HCT116 (cell line): Measurements from ENCODE around the gene MYL12B. TPM values are rescaled to one million over a fixed set of nuclear protein-coding genes. Genes with fewer than 3 reads are reported as not detected.
A peak's percentile ranks its signal among the peaks of the same experiment; 100 is the strongest.

Experiments used
- ATAC-seq: fragments of 200-7000 bp; cut with Tn5 transposase; 2 replicates; pipeline ENCODE4 v1.9.1; 2020; ENCODE audit warnings: mild to moderate bottlenecking, moderate library complexity
- BruUV-seq: library from RNA; stranded (reverse); fragments of 400-500 nt; replicated peaks from 2 replicates; lab custom pipeline; 2021; lab: Mats Ljungman, UMichigan
- CTCF ChIA-PET: fragments of 300-600 bp; sonication (Branson Sonifier 250); formaldehyde crosslinking; loops from one replicate; lab custom pipeline; 2021; ENCODE audit warnings: antibody characterized with exemption; lab: Charles Lee
- POLR2A ChIA-PET: fragments of 300-600, 350-600 bp; sonication (Branson Sonifier 250); formaldehyde crosslinking; loops from one replicate; lab custom pipeline; 2021; ENCODE audit warnings: antibody characterized with exemption; lab: Charles Lee
- RAD21 ChIA-PET, 2 experiments: fragments of 300-600 bp; sonication (Branson Sonifier 250); formaldehyde crosslinking; loops; one replicate each; lab custom pipeline; 2023; ENCODE audit warnings: low total read pairs in 2 of 2; ENCODE audit not compliant: uncharacterized antibody in 2 of 2, unreplicated experiment in 2 of 2, low non-redundant PET in 1 of 2; lab: Charles Lee
- DNase-seq: peaks from one replicate; pipeline ENCODE4 v3.0.0-alpha.2; 2010; ENCODE audit warnings: low read depth, low spot score
- H2AFZ ChIP-seq: fragments of 200-600 bp; shearing (Covaris generic), sonication (generic); 2 replicates; pipeline ENCODE4 v1.6.1; 2017; ENCODE audit warnings: low read depth, mixed run types, mixed read lengths, antibody characterized with exemption, low read length; ENCODE audit not compliant: poor library complexity, severe bottlenecking
- H3K27ac ChIP-seq: 2 replicates; pipeline ENCODE4 v1.5.1; 2012; ENCODE audit warnings: low read depth, low read length
- H3K27me3 ChIP-seq: fragments of 200-600 bp; sonication (generic); 2 replicates; pipeline ENCODE4 v1.6.1; 2016; ENCODE audit warnings: mixed run types, low read length, mixed read lengths; ENCODE audit not compliant: insufficient read depth
- H3K36me3 ChIP-seq, 2 experiments: fragments of 200-500 bp in 1 of 2; fragments of 200-600 bp in 1 of 2; sonication (Bioruptor generic) in 1 of 2; sonication (generic) in 1 of 2; 2 replicates each; pipeline versions ENCODE4 v1.5.1 to v1.6.1; 2014 to 2016; ENCODE audit warnings: low read length in 2 of 2, inconsistent platforms in 1 of 2, mixed read lengths in 1 of 2, mixed run types in 1 of 2; ENCODE audit not compliant: insufficient read depth in 2 of 2, control insufficient read depth in 1 of 2
- H3K4me1 ChIP-seq, 2 experiments: fragments of 200-600 bp in 1 of 2; sonication (generic) in 1 of 2; 2 replicates each; pipeline versions ENCODE4 v1.5.1 to v1.6.1; 2012 to 2017; ENCODE audit warnings: low read length in 2 of 2, inconsistent platforms in 1 of 2, mild to moderate bottlenecking in 1 of 2, mixed read lengths in 1 of 2, mixed run types in 1 of 2, moderate library complexity in 1 of 2; ENCODE audit not compliant: insufficient read depth in 2 of 2, control insufficient read depth in 1 of 2
- H3K4me2 ChIP-seq: fragments of 200-600 bp; sonication (generic); 2 replicates; pipeline ENCODE4 v1.6.1; 2017; ENCODE audit warnings: mixed run types, low read length, mixed read lengths
- H3K4me3 ChIP-seq, 2 experiments: fragments of 200-600 bp in 1 of 2; sonication (generic) in 1 of 2; replicated peaks in 1 of 2; 2 replicates each; pipeline ENCODE4 v1.5.1; 2011 to 2016; ENCODE audit warnings: low read length in 2 of 2, control low read depth in 1 of 2, low read depth in 1 of 2, mild to moderate bottlenecking in 1 of 2, mixed read lengths in 1 of 2, mixed run types in 1 of 2
- H3K79me2 ChIP-seq: fragments of 200-600 bp; sonication (generic); 2 replicates; pipeline ENCODE4 v1.6.1; 2017; ENCODE audit warnings: mild to moderate bottlenecking, mixed run types, low read length, moderate library complexity, mixed read lengths; ENCODE audit not compliant: insufficient read depth
- H3K9ac ChIP-seq: fragments of 200-600 bp; sonication (generic); 2 replicates; pipeline ENCODE4 v1.6.1; 2016; ENCODE audit warnings: low read length, mixed read lengths
- H3K9me2 ChIP-seq: fragments of 200-600 bp; sonication (generic), shearing (Covaris generic); 2 replicates; pipeline ENCODE4 v1.6.1; 2017; ENCODE audit warnings: mixed run types, mild to moderate bottlenecking, moderate library complexity; ENCODE audit not compliant: insufficient read depth
- H3K9me3 ChIP-seq, 2 experiments: fragments of 200-500 bp in 1 of 2; fragments of 200-600 bp in 1 of 2; sonication (Bioruptor generic) in 1 of 2; sonication (generic) in 1 of 2; 2 replicates each; pipeline ENCODE4 v1.6.1; 2014 to 2017; ENCODE audit warnings: low read length in 2 of 2, mixed read lengths in 2 of 2, inconsistent platforms in 1 of 2, low read depth in 1 of 2, mild to moderate bottlenecking in 1 of 2, mixed run types in 1 of 2, moderate library complexity in 1 of 2; ENCODE audit not compliant: control insufficient read depth in 1 of 2, insufficient read depth in 1 of 2
- H4K20me1 ChIP-seq: fragments of 200-600 bp; sonication (generic), shearing (Covaris generic); 2 replicates; pipeline ENCODE4 v1.6.1; 2017; ENCODE audit warnings: mixed run types, mild to moderate bottlenecking, moderate library complexity; ENCODE audit not compliant: insufficient read depth
- CBX3 ChIP-seq: IDR thresholded peaks from 2 replicates; pipeline ENCODE4 v1.6.1; 2012; ENCODE audit warnings: low read depth
- CEBPB ChIP-seq: IDR thresholded peaks from 2 replicates; pipeline ENCODE4 v1.6.1; 2012; ENCODE audit warnings: low read depth
- EGR1 ChIP-seq: IDR thresholded peaks from 2 replicates; pipeline ENCODE4 v1.6.1; 2012; ENCODE audit warnings: low read depth
- EZH2 ChIP-seq: fragments of 200-600 bp; sonication (generic); IDR thresholded peaks from 2 replicates; pipeline ENCODE4 v1.6.1; 2017; ENCODE audit warnings: antibody characterized with exemption, mixed run types
- EZH2phosphoT487 ChIP-seq: fragments of 200-600 bp; IDR thresholded peaks from 2 replicates; pipeline ENCODE4 v1.6.1; 2018; ENCODE audit warnings: antibody characterized with exemption, borderline replicate concordance
- FOSL1 ChIP-seq: IDR thresholded peaks from 2 replicates; pipeline ENCODE4 v1.6.1; 2012; ENCODE audit warnings: low read depth
- JUND ChIP-seq: IDR thresholded peaks from 2 replicates; pipeline ENCODE4 v1.6.1; 2012
- POLR2AphosphoS5 ChIP-seq: IDR thresholded peaks from 2 replicates; pipeline ENCODE4 v1.6.1; 2011; ENCODE audit warnings: mild to moderate bottlenecking, low read depth, low read length, moderate library complexity
- RAD21 ChIP-seq: IDR thresholded peaks from 2 replicates; pipeline ENCODE4 v1.6.1; 2012; ENCODE audit warnings: low read depth, mild to moderate bottlenecking
- SIN3A ChIP-seq: IDR thresholded peaks from 2 replicates; pipeline ENCODE4 v1.6.1; 2012; ENCODE audit warnings: low read depth
- SP1 ChIP-seq: IDR thresholded peaks from 2 replicates; pipeline ENCODE4 v1.6.1; 2012; ENCODE audit warnings: low read depth
- SRF ChIP-seq: IDR thresholded peaks from 2 replicates; pipeline ENCODE4 v1.6.1; 2012; ENCODE audit warnings: low read depth
- TCF7L2 ChIP-seq: IDR thresholded peaks from 2 replicates; pipeline ENCODE4 v1.7.0; 2011; ENCODE audit warnings: borderline replicate concordance, inconsistent platforms; ENCODE audit not compliant: insufficient read depth, insufficient read length; ENCODE audit errors: extremely low read depth
- ZFX ChIP-seq: fragments of 450-650 bp; IDR thresholded peaks from 2 replicates; pipeline ENCODE4 v1.6.1; 2017
- intact Hi-C: fragments of 100-400 bp; cut with micrococcal nuclease; formaldehyde crosslinking; loops from 2 replicates; pipeline ENCODE4 v1.10.0; 2022
- total RNA-seq: library from RNA; stranded (reverse); gene quantifications from one replicate; pipeline ENCODE4 v1.2.1, GENCODE V29; 2021; ENCODE audit not compliant: unreplicated experiment
- TF ChIP-seq, protein P1 (sequence below), 3 experiments: fragments of 200-600 bp in 1 of 3; sonication (generic) in 1 of 3; IDR thresholded peaks in 2 of 3; conservative IDR thresholded peaks in 1 of 3; 2 replicates each; pipeline ENCODE4 v1.5.1; 2012 to 2017; ENCODE audit warnings: low read depth in 2 of 3, low read length in 2 of 3, antibody characterized with exemption in 1 of 3, borderline replicate concordance in 1 of 3, control low read depth in 1 of 3, mild to moderate bottlenecking in 1 of 3, mixed read lengths in 1 of 3, mixed run types in 1 of 3, moderate library complexity in 1 of 3; ENCODE audit not compliant: insufficient read depth in 1 of 3
- TF ChIP-seq, protein P2 (sequence below): IDR thresholded peaks from 2 replicates; pipeline ENCODE4 v1.6.1; 2012
- TF ChIP-seq, protein P3 (sequence below): IDR thresholded peaks from 2 replicates; pipeline ENCODE4 v1.6.1; 2012; ENCODE audit warnings: low read depth
- TF ChIP-seq, protein P4 (sequence below): IDR thresholded peaks from 2 replicates; pipeline ENCODE4 v1.6.1; 2012

The MYL12B gene
- total RNA-seq, 1 experiment from 2014 or later = 403 TPM

DNA sequence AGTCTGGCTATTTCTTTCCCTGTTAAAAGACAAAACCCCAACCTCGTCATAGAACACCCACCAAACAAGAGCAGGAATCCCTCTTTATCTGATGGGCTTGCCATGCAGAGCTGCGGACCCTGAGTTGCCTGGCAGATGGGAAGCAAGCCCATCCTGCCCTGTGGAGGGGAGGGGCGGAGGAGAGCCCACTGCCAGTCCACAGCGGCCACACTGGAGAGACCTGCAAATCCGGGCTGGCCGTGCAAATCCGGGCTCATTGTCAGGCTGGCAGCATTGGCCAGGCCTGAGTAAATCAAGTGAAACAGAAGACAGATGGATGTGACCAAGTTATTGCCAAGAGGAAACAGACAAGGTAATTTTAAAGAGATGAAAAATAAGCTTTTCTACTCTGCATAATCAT lies 22.0 kb downstream of the MYL12B start (continued):
- TF ChIP-seq, protein P1, sequence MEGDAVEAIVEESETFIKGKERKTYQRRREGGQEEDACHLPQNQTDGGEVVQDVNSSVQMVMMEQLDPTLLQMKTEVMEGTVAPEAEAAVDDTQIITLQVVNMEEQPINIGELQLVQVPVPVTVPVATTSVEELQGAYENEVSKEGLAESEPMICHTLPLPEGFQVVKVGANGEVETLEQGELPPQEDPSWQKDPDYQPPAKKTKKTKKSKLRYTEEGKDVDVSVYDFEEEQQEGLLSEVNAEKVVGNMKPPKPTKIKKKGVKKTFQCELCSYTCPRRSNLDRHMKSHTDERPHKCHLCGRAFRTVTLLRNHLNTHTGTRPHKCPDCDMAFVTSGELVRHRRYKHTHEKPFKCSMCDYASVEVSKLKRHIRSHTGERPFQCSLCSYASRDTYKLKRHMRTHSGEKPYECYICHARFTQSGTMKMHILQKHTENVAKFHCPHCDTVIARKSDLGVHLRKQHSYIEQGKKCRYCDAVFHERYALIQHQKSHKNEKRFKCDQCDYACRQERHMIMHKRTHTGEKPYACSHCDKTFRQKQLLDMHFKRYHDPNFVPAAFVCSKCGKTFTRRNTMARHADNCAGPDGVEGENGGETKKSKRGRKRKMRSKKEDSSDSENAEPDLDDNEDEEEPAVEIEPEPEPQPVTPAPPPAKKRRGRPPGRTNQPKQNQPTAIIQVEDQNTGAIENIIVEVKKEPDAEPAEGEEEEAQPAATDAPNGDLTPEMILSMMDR (IDR thresholded peaks at IDR 0.05 in 2 of 3, conservative IDR thresholded peaks at IDR 0.05 in 1 of 3; ENCODE audit: borderline replicate concordance in 1 of 3, insufficient read depth in 1 of 3, low read depth in 2 of 3, low read length in 2 of 3) = no peak

DNA sequence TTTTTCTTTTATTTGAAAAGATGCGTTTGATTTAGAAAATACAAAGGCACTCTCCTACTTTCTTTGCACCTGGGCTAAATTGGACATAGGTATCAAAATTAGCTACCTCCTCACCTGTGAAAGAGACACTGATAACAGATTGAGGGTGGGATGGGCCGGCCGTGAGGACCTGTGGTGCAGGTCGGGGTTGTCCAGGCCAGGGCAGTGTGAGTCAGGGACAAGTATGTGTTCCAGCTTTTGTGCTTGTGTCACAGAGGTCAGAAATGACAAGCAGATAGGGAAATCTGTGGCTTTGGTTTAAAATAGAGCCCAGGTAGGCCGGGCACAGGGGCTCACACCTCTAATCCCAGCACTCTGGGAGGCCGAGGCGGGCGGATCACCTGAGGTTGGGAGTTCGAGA lies 22.6 kb downstream of the MYL12B start:
- ChIA-PET RAD21 (no interaction called here), CTCF (interaction anchor here (0.6 to 6.5 kb wide), 2 partner anchors 310 to 381 kb away, joined by 3 to 65 read pairs; no protein-coding TSS in a partner anchor), POLR2A (interaction anchor here (1.8 kb wide), 1 partner anchor 13 kb away, joined by 7 read pairs; no protein-coding TSS in a partner anchor)
- H3K4me1 ChIP-seq = peaks cover 15 to 40% of the 10 kb centered on the region in 2 experiments
- H3K9me2 ChIP-seq = no peaks in the 10 kb centered on the region
- peak overlapping the region; percentile 23 for H2AFZ ChIP-seq
- H4K20me1 ChIP-seq = no peaks in the 10 kb centered on the region
- intact Hi-C loops = loop anchor here (5.0 kb wide), 1 partner anchor 423 kb away; no protein-coding TSS in a partner anchor
- no peak for ATAC-seq
- no peaks in the 10 kb centered on the region for H3K36me3 ChIP-seq
- DNase-seq = no peak
- no peaks in the 10 kb centered on the region for H3K79me2 ChIP-seq
- no peak overlapping the region for H3K9ac ChIP-seq
- no peak overlapping the region for H3K4me3 ChIP-seq
- peak overlapping the region; percentile 13; the same call in 1 of the 2 replicates for H3K4me2 ChIP-seq
- H3K27ac ChIP-seq = no peak overlapping the region
- BruUV-seq = no TSS peak
- H3K9me3 ChIP-seq = no peaks in the 10 kb centered on the region; a peak in 1 of 4 replicates
- no peaks in the 10 kb centered on the region for H3K27me3 ChIP-seq
- TF ChIP-seq JUND (no peak), SRF (no peak), SIN3A (no peak), EGR1 (no peak), CEBPB (no peak), RAD21 (no peak), ZFX (no peak), CBX3 (no peak), TCF7L2 (no peak), SP1 (no peak), POLR2AphosphoS5 (no peak), EZH2 (no peak), EZH2phosphoT487 (no peak), FOSL1 (no peak; the same call in 1 of the 2 replicates)
- TF ChIP-seq, protein P2, sequence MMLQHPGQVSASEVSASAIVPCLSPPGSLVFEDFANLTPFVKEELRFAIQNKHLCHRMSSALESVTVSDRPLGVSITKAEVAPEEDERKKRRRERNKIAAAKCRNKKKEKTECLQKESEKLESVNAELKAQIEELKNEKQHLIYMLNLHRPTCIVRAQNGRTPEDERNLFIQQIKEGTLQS = no peak
- TF ChIP-seq, protein P3, sequence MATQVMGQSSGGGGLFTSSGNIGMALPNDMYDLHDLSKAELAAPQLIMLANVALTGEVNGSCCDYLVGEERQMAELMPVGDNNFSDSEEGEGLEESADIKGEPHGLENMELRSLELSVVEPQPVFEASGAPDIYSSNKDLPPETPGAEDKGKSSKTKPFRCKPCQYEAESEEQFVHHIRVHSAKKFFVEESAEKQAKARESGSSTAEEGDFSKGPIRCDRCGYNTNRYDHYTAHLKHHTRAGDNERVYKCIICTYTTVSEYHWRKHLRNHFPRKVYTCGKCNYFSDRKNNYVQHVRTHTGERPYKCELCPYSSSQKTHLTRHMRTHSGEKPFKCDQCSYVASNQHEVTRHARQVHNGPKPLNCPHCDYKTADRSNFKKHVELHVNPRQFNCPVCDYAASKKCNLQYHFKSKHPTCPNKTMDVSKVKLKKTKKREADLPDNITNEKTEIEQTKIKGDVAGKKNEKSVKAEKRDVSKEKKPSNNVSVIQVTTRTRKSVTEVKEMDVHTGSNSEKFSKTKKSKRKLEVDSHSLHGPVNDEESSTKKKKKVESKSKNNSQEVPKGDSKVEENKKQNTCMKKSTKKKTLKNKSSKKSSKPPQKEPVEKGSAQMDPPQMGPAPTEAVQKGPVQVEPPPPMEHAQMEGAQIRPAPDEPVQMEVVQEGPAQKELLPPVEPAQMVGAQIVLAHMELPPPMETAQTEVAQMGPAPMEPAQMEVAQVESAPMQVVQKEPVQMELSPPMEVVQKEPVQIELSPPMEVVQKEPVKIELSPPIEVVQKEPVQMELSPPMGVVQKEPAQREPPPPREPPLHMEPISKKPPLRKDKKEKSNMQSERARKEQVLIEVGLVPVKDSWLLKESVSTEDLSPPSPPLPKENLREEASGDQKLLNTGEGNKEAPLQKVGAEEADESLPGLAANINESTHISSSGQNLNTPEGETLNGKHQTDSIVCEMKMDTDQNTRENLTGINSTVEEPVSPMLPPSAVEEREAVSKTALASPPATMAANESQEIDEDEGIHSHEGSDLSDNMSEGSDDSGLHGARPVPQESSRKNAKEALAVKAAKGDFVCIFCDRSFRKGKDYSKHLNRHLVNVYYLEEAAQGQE = no peak
- TF ChIP-seq, protein P1 (IDR thresholded peaks at IDR 0.05 in 2 of 3, conservative IDR thresholded peaks at IDR 0.05 in 1 of 3; ENCODE audit: borderline replicate concordance in 1 of 3, insufficient read depth in 1 of 3, low read depth in 2 of 3, low read length in 2 of 3) = no peak
- TF ChIP-seq, protein P4, sequence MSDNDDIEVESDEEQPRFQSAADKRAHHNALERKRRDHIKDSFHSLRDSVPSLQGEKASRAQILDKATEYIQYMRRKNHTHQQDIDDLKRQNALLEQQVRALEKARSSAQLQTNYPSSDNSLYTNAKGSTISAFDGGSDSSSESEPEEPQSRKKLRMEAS = no peak
